Subcutaneous abdominal adipose tissue (tissue), 5 donors: ENCODE data around the gene MAP3K12.

Experiments
- H3K27ac ChIP-seq: one replicate; pipeline ENCODE4 v1.7.0; 2013; ENCODE audit warnings: low read depth, mild to moderate bottlenecking, inconsistent platforms, low read length, moderate library complexity
- H3K27me3 ChIP-seq, 5 donors: one replicate each; pipeline ENCODE4 v1.7.0; 2013; ENCODE audit warnings: low read length in 5 of 5, inconsistent platforms in 1 of 5; ENCODE audit not compliant: control insufficient read depth in 5 of 5, insufficient read depth in 4 of 5
- H3K36me3 ChIP-seq, 5 donors: one replicate each; pipeline ENCODE4 v1.7.0; 2013; ENCODE audit warnings: low read length in 5 of 5; ENCODE audit not compliant: control insufficient read depth in 5 of 5, insufficient read depth in 5 of 5
- H3K4me1 ChIP-seq, 5 donors: one replicate each; pipeline ENCODE4 v1.7.0; 2013; ENCODE audit warnings: low read length in 5 of 5, mild to moderate bottlenecking in 3 of 5, moderate library complexity in 1 of 5; ENCODE audit not compliant: control insufficient read depth in 5 of 5, insufficient read depth in 5 of 5
- H3K4me3 ChIP-seq, 5 donors: one replicate each; pipeline ENCODE4 v1.7.0; 2013; ENCODE audit warnings: low read length in 5 of 5, low read depth in 1 of 5
- H3K9ac ChIP-seq, 5 donors: one replicate each; pipeline ENCODE4 v1.7.0; 2013; ENCODE audit warnings: low read length in 5 of 5, mild to moderate bottlenecking in 4 of 5, moderate library complexity in 3 of 5
- H3K9me3 ChIP-seq, 5 donors: one replicate each; pipeline ENCODE4 v1.7.0; 2013; ENCODE audit warnings: low read length in 5 of 5; ENCODE audit not compliant: control insufficient read depth in 5 of 5
- donor health status: healthy.
- donor health status: healthy.
- donor health status: healthy.
- donor health status: healthy.
- donor health status: healthy.

Gene MAP3K12

GRCh38 chr12:53502983-53503728 is 3.9 kb upstream of the MAP3K12 start:
- Histone ChIP-seq H3K4me3 (peak overlapping the region in 1 of 5 donors; percentile 2), H3K4me1 (peaks cover 13 to 56% (median 52%) of the 10 kb centered on the region in 5 donors), H3K9ac (peak overlapping the region in 3 of 5 donors; percentile 20 to 43 (median 40)), H3K36me3 (peaks cover 0 to 46% (median 38%) of the 10 kb centered on the region in 5 donors), H3K27me3 (no peaks in the 10 kb centered on the region), H3K9me3 (no peaks in the 10 kb centered on the region), H3K27ac (peak overlapping the region; percentile 98)

- no peaks in the 10 kb centered on the region for H3K9me3 ChIP-seq
- H3K4me3 ChIP-seq: peak overlapping the region; percentile 2 to 88 (median 81)
- H3K27me3 ChIP-seq: no peaks in the 10 kb centered on the region
- H3K27ac ChIP-seq: peak overlapping the region; percentile 98
- peaks cover 13 to 56% (median 52%) of the 10 kb centered on the region in 5 donors for H3K4me1 ChIP-seq
- H3K36me3 ChIP-seq: peaks cover 0 to 41% (median 34%) of the 10 kb centered on the region in 5 donors
- peak overlapping the region; percentile 20 to 92 (median 46) for H3K9ac ChIP-seq
These were observed 3.1 kb upstream of the MAP3K12 start for GRCh38 chr12:53502331-53502730.

- peak overlapping the region; percentile 98 for H3K27ac ChIP-seq
- H3K4me1 ChIP-seq: peaks cover 13 to 57% (median 52%) of the 10 kb centered on the region in 5 donors
- peaks cover 0 to 35% (median 28%) of the 10 kb centered on the region in 5 donors for H3K36me3 ChIP-seq
- peak overlapping the region; percentile 64 to 94 (median 84) for H3K4me3 ChIP-seq
- no peaks in the 10 kb centered on the region for H3K27me3 ChIP-seq
- H3K9ac ChIP-seq: peak overlapping the region in 4 of 5 donors; percentile 84 to 94 (median 92)
- no peaks in the 10 kb centered on the region for H3K9me3 ChIP-seq
These were observed 2.4 kb upstream of the MAP3K12 start for GRCh38 chr12:53501615-53502181.

- Histone ChIP-seq H3K9ac (peak within 1 kb of the TSS; percentile 92 to 94 (median 93)), H3K4me1 (peaks cover 13 to 62% (median 55%) of the 10 kb centered on the region in 5 donors), H3K36me3 (peaks cover 0 to 28% (median 20%) of the 10 kb centered on the region in 5 donors), H3K4me3 (peak within 1 kb of the TSS; percentile 73 to 95 (median 84)), H3K27ac (peak within 1 kb of the TSS; percentile 98), H3K27me3 (no peaks in the 10 kb centered on the region), H3K9me3 (no peaks in the 10 kb centered on the region)
These were observed 1.7 kb upstream of the MAP3K12 start, which contains the start of gene TARBP2 for GRCh38 chr12:53500776-53501614. TSS of gene TARBP2 (plus strand) at chr12:53501283. CDS start at chr12:53501409, 126 bp downstream.

- H3K36me3 ChIP-seq: peaks cover 0 to 20% (median 13%) of the 10 kb centered on the region in 5 donors
- H3K27ac ChIP-seq: peak overlapping the region; percentile 98
- no peaks in the 10 kb centered on the region for H3K27me3 ChIP-seq
- H3K4me1 ChIP-seq: peaks cover 13 to 60% (median 53%) of the 10 kb centered on the region in 5 donors
- H3K9me3 ChIP-seq: no peaks in the 10 kb centered on the region
- peak overlapping the region; percentile 73 to 95 (median 84) for H3K4me3 ChIP-seq
- H3K9ac ChIP-seq: peak overlapping the region; percentile 92 to 94 (median 93)
These were observed 1.0 kb upstream of the MAP3K12 start for GRCh38 chr12:53500142-53500775.

- Histone ChIP-seq H3K9ac (no peak overlapping the region), H3K27ac (no peak overlapping the region), H3K4me1 (peaks cover 17 to 65% (median 54%) of the 10 kb centered on the region in 5 donors), H3K9me3 (no peaks in the 10 kb centered on the region), H3K36me3 (peaks cover 0 to 1% (median 0%) of the 10 kb centered on the region in 5 donors), H3K4me3 (no peak overlapping the region), H3K27me3 (no peaks in the 10 kb centered on the region)
These were observed 1.0 kb downstream of the MAP3K12 start for GRCh38 chr12:53498235-53498630.

- Histone ChIP-seq H3K9me3 (no peaks in the 10 kb centered on the region), H3K9ac (peak overlapping the region in 2 of 5 donors; percentile 19 to 20), H3K4me1 (peaks cover 15 to 60% (median 49%) of the 10 kb centered on the region in 5 donors), H3K27me3 (no peaks in the 10 kb centered on the region), H3K4me3 (no peak overlapping the region), H3K27ac (no peak overlapping the region), H3K36me3 (no peaks in the 10 kb centered on the region)
These were observed 1.8 kb downstream of the MAP3K12 start for GRCh38 chr12:53497461-53497860.

- H3K27ac ChIP-seq: no peak overlapping the region
- peaks cover 10 to 59% (median 47%) of the 10 kb centered on the region in 5 donors for H3K4me1 ChIP-seq
- H3K36me3 ChIP-seq: no peaks in the 10 kb centered on the region
- H3K9me3 ChIP-seq: no peaks in the 10 kb centered on the region
- no peaks in the 10 kb centered on the region for H3K27me3 ChIP-seq
- H3K4me3 ChIP-seq: no peak overlapping the region
- no peak overlapping the region for H3K9ac ChIP-seq
These were observed 2.6 kb downstream of the MAP3K12 start for GRCh38 chr12:53496752-53497032.

- no peak overlapping the region for H3K27ac ChIP-seq
- no peaks in the 10 kb centered on the region for H3K9me3 ChIP-seq
- no peak overlapping the region for H3K9ac ChIP-seq
- H3K27me3 ChIP-seq: no peaks in the 10 kb centered on the region
- H3K36me3 ChIP-seq: no peaks in the 10 kb centered on the region
- peaks cover 8 to 53% (median 43%) of the 10 kb centered on the region in 5 donors for H3K4me1 ChIP-seq
- no peak overlapping the region for H3K4me3 ChIP-seq
These were observed 3.1 kb downstream of the MAP3K12 start for GRCh38 chr12:53495903-53496751.
